Measurements from ENCODE around the gene SP140. TPM values are rescaled to one million over a fixed set of nuclear protein-coding genes. Genes with fewer than 3 reads are reported as not detected.

The SP140 gene
- total and polyA plus RNA-seq, 2 experiments from 2014 or later: 0.24 to 0.70 TPM

GRCh38 chr2:230348787-230349186, 123.3 kb downstream of the SP140 start:
- no peaks in the 10 kb centered on the region for H3K27me3 Mint-ChIP-seq (ENCODE audit: insufficient read depth, low read depth, poor library complexity)
- H3K79me2 ChIP-seq (replicated peaks; ENCODE audit: insufficient read depth): no peaks in the 10 kb centered on the region
- no peaks in the 10 kb centered on the region for H3F3A ChIP-seq (replicated peaks; ENCODE audit: low read depth)
- no peaks in the 10 kb centered on the region for H4K20me1 ChIP-seq (replicated peaks; ENCODE audit: insufficient read depth)
- H3K27ac Mint-ChIP-seq: no peak overlapping the region
- TF ChIP-seq EZH2phosphoT487 (IDR thresholded peaks at IDR 0.05; ENCODE audit: unreplicated experiment): no peak
- TF ChIP-seq ZNF462 (CRISPR knock-in tag; IDR thresholded peaks at IDR 0.05): no peak
- no peak for TF ChIP-seq CREB1 (CRISPR knock-in tag; IDR thresholded peaks at IDR 0.05; ENCODE audit: low read depth)
- TF ChIP-seq POLR2AphosphoS5 (IDR thresholded peaks at IDR 0.05; ENCODE audit: low read depth): no peak
- TF ChIP-seq REST (IDR thresholded peaks at IDR 0.05; ENCODE audit: unreplicated experiment): no peak
- TF ChIP-seq NANOG (IDR thresholded peaks at IDR 0.05; ENCODE audit: borderline replicate concordance): no peak
- TF ChIP-seq CTCF (conservative IDR thresholded peaks at IDR 0.05; ENCODE audit: low read depth in 2 of 2): no peak
- no peak for TF ChIP-seq ZNF114 (CRISPR knock-in tag; IDR thresholded peaks at IDR 0.05)
- no peak for TF ChIP-seq EZH2 (IDR thresholded peaks at IDR 0.05; ENCODE audit: low read depth, unreplicated experiment)
- no peak for TF ChIP-seq JUNB (IDR thresholded peaks at IDR 0.05; ENCODE audit: unreplicated experiment)
- no peak for TF ChIP-seq ZNF331 (CRISPR knock-in tag; IDR thresholded peaks at IDR 0.05; ENCODE audit: low read depth)
- no peak for TF ChIP-seq STAT1 (IDR thresholded peaks at IDR 0.05; ENCODE audit: unreplicated experiment)
- no peaks in the 10 kb centered on the region for H3K36me3 ChIP-seq (ENCODE audit: insufficient read depth)
- no peaks in the 10 kb centered on the region for H3K9me2 ChIP-seq (ENCODE audit: insufficient read depth)
- no peaks in the 10 kb centered on the region for H3K4me1 Mint-ChIP-seq
- DNase-seq (ENCODE audit: low spot score) (no peak), ATAC-seq (no peak)
- H3K4me3 Mint-ChIP-seq: no peak overlapping the region
- no peaks in the 10 kb centered on the region for H3K4me1 ChIP-seq (ENCODE audit: insufficient read depth)
- no peak overlapping the region for H2AFZ ChIP-seq
- H3K36me3 Mint-ChIP-seq (ENCODE audit: low read depth): no peaks in the 10 kb centered on the region; the same call in 1 of the 3 replicates
- no peak overlapping the region for H3K4me3 ChIP-seq
- no peak overlapping the region for H3K4me2 ChIP-seq
- H3K27ac ChIP-seq (ENCODE audit: low read depth): no peak overlapping the region
- H3K9me3 Mint-ChIP-seq: peaks cover 8% of the 10 kb centered on the region; the same call in 1 of the 3 replicates
- no peaks in the 10 kb centered on the region for H3K27me3 ChIP-seq (ENCODE audit: insufficient read depth)

Data from GM23338 (cell line).